MM.1S (cell line): ENCODE results near the gene ANAPC4.

Experiments used
- EZH2phosphoT487 ChIP-seq: fragments of 300-600 bp; sonication (generic); IDR thresholded peaks from 2 replicates; pipeline ENCODE4 v1.6.1; 2018; ENCODE audit warnings: antibody characterized with exemption, low read length
- TF ChIP-seq, protein P1 (sequence below): fragments of 300-600 bp; sonication (generic); IDR thresholded peaks from 2 replicates; pipeline ENCODE4 v1.5.1; 2016; ENCODE audit warnings: antibody characterized with exemption, low read length, mixed read lengths

DNA sequence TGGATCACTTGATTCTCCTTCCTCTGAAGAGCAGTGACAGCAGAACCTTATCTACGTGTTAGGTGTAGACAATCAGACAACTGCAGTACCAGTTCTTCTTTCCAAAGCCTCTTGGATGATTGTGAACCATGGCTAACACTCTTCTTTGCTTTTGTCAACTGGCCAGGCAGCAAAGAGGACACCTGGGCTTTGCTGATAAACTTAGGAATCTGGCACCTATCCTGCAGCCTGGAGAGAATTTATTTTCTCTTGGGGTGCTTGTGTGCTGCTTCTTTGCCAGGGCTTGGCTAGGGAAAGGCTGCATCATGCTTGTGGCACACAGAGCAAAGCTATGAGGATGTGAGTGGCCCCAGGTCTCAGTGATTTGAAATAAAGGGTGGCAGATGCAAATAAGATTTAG lies 77.4 kb downstream of the ANAPC4 start:
- TF ChIP-seq, protein P1, sequence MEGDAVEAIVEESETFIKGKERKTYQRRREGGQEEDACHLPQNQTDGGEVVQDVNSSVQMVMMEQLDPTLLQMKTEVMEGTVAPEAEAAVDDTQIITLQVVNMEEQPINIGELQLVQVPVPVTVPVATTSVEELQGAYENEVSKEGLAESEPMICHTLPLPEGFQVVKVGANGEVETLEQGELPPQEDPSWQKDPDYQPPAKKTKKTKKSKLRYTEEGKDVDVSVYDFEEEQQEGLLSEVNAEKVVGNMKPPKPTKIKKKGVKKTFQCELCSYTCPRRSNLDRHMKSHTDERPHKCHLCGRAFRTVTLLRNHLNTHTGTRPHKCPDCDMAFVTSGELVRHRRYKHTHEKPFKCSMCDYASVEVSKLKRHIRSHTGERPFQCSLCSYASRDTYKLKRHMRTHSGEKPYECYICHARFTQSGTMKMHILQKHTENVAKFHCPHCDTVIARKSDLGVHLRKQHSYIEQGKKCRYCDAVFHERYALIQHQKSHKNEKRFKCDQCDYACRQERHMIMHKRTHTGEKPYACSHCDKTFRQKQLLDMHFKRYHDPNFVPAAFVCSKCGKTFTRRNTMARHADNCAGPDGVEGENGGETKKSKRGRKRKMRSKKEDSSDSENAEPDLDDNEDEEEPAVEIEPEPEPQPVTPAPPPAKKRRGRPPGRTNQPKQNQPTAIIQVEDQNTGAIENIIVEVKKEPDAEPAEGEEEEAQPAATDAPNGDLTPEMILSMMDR = no peak
- TF ChIP-seq EZH2phosphoT487 = no peak
